Stimulated activated CD8-positive, alpha-beta memory T cell treated with anti-CD3 and anti-CD28 coated beads, Interleukin-15, amount 100 ng/mL, for 4 hours (primary cell): Measurements from ENCODE around the gene NRAP.

ENCODE experiments used
- DNase-seq, 2 donors: peaks; one replicate each; pipeline ENCODE4 v3.0.0-alpha.2; 2020; ENCODE audit warnings: low read depth in 2 of 2

The NRAP gene, protein sequence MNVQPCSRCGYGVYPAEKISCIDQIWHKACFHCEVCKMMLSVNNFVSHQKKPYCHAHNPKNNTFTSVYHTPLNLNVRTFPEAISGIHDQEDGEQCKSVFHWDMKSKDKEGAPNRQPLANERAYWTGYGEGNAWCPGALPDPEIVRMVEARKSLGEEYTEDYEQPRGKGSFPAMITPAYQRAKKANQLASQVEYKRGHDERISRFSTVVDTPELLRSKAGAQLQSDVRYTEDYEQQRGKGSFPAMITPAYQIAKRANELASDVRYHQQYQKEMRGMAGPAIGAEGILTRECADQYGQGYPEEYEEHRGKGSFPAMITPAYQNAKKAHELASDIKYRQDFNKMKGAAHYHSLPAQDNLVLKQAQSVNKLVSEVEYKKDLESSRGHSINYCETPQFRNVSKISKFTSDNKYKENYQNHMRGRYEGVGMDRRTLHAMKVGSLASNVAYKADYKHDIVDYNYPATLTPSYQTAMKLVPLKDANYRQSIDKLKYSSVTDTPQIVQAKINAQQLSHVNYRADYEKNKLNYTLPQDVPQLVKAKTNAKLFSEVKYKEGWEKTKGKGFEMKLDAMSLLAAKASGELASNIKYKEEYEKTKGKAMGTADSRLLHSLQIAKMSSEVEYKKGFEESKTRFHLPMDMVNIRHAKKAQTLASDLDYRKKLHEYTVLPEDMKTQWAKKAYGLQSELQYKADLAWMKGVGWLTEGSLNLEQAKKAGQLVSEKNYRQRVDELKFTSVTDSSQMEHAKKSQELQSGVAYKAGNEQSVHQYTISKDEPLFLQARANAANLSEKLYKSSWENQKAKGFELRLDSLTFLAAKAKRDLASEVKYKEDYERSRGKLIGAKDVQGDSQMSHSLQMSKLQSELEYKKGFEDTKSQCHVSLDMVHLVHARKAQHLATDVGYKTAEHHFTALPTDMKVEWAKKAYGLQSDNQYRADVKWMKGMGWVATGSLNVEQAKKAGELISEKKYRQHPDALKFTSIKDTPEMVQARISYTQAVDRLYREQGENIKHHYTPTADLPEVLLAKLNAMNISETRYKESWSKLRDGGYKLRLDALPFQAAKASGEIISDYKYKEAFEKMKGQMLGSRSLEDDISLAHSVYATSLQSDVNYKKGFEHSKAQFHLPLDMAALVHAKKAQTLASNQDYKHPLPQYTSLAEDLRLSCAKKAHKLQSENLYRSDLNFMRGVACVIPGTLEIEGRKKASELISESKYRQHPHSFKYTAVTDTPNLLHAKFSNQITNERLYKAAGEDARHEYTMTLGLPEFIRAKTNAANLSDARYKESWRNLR (N-terminal part only)

DNA sequence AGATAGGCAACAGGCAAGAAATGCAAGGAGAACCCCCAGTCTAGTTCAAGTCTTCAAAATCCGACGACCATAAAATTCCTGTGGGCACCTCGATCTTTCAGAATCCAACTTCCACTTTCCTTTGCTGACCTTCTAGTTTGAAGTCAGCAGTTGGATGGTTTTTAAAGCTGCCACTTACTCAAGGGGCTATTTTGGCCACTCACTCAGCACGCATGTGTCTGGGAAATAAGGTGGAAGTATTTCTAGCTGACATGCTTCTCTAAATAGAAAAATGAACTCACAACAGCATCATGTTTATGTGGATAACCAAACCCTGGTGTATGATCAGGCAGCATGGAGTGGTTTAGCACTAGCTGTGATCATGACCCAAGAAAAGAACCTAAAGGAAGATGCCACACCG, at the start of gene NRAP:
Gene NRAP (minus strand): TSS at position 134 of the 400 bp plus-strand sequence. CDS start 159 bp downstream, outside the sequence.
- no peak for DNase-seq

DNA sequence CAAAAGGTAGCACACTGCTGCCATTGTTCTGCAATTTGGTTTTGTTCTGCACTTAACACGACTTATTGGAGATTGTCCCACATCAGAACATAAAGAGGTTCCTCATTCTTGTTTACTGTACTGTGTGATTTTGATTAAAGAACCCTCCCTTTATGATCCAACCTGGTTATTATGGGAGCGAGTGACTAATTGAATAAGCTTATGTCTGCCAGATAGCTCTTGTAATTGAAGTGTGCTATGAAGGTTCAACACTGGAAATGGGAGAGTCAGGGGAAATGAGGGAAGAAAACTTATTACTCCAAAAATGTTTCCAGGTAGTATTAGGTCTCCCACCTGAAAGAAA, 49.8 kb upstream of the NRAP start:
- no peak for DNase-seq

DNA sequence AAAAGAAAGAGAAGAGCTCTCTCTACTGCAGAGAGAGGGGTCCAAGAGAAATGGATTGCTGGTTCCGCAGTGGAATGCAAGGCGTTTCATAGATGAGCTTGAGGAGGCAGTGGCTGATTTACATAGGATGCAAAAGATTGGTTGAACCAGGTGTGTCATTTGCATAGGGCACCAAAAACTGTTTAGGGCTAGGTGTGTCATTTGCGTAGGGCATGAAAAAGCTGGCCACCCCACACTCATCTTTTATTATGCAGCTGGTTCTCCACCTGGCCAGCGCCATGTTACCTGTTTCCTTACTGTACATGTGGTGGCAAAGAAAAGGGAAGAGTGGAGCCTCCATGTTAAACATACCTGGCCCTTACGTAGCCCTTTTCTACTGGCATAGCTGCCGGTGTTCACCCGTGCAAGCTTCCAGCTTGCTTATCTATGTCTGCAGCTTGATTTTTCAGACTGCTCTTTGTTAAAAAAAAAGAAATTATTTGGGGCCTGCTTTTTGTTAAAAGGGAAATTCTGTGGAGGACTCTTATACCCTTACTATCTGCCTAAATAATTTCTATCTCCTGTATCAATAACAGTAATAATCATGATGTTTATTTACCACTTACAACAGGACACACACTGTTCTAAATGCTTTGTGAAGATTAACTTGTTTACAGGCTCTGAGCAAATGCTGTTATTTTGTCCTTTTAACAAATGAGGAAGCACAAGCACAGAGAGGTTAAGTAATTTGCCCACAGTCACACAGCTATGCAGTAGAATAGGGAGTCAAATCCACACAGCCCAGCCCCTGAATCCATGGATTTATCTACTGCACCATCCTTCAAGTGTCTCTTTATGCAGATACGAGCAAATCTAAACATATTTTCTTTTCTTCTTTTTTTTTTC, 49.2 kb upstream of the NRAP start:
- no peak for DNase-seq

DNA sequence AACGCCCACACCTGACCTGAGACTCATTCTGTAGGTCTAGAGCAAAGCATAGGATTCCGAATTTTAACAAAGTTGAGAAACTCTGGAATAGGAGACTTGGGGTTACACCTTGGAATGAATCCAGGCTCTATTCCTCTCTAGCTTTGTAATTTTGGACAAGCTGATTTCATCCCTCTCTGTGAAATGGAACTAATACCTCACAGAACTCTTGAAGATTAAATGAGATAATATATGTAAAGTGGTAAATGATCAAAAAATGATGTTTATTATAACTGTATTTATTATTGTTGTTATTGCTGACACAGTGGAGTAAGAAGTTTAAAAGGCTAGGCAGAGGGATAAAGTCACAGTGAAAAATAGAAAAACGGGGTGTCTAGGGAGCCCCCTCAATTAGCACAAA, 48.2 kb upstream of the NRAP start:
- no peak for DNase-seq

DNA sequence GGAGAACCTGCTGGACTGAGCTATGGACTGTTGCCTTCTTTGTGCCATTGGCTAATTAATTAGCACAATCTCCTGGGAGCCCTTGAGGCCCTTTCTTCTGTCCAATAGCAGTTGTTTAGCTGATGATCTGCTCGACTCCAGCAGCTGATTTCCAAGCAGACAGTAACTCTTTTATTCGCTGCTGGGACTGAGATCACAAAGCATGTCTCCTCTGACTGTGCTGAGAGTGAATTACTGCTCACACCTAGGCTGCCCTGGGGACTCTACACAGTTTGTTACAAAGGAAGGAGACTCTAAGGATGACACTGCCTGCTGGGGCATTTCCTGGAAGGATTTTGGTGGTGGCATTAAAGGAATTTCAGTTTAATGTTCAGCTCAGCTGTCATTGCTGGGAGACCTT, 47.3 kb upstream of the NRAP start:
- no peak for DNase-seq

DNA sequence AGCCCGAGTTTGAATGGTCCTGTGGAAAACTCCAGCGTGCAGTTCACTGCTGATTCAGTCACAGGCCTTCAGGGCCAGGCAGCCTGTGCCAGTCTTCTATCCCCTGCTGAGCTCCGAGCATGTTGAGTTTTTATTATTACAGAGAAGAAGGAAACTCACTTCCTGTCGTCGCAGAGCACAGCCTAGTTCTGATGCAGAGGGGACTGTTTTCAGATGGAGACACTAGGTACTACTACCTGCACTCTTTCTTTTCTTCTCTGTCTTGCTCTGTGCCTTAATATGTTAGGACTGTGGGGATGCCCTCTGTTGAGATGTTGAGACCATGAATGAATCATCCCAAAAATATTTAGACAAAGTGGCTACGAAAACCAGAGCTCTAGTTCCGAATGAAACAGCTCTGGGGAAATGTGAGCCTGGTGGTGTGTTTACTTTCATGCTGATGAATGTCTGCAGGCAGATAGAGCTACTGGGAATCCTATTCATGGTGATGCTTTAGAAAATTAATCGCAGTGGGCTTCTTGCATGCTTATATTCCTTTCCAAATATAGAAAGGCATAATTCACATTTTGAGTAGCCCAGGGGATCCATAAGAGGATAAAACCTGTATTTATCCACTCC, 45.5 kb upstream of the NRAP start:
- no peak for DNase-seq

DNA sequence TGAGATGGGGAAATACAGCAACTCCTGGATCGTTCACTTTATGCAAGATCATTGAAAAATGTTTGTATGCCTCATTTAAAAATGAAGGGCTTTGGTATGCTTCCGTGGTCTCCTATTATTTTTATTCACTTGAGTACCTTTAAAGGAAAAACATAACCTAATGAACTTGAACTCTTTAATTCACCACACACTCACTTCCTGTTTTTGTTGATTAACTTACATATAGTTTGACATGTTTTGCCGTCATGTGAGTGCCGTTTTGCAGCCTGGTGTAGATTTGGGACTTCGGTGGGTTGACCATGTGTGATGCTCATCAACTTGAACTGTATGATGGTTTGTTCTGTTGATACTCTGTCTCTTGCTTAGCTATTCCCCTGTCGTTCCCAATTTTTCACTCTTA, 44.8 kb upstream of the NRAP start:
- DNase-seq, result no peak

DNA sequence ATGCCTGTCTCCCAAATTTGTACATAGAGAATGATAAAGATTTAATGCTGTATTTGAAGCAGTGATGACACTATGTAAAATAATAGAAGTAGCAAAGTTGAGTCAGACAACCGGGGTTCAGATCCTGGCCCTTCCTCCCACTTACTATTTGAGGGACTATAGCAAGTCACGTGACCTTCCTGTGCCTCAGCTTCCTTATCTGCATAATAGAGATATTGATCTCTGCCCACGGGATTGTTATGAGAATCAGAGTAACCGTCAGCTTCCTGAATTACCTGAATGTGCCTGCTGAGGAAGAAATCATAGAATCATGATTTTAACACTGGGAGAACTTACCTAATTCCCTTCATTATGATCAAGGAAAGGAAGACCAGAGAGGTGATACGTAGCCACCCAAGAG, 42.8 kb upstream of the NRAP start:
- no peak for DNase-seq

DNA sequence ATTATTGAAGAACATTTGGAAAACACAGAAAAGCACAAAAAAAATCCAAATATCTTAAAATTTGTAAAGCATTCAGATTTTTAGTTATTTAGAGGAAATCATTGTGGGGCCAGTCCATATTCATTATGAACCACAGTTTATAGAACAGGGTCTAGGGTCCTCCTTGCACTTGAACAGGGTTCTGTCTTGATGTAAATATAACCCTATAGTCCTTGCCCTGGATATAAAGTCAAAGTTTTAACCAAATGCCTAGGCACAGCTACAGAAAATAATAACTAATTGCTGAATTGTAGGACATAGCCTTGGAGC, 41.5 kb upstream of the NRAP start:
- no peak for DNase-seq

DNA sequence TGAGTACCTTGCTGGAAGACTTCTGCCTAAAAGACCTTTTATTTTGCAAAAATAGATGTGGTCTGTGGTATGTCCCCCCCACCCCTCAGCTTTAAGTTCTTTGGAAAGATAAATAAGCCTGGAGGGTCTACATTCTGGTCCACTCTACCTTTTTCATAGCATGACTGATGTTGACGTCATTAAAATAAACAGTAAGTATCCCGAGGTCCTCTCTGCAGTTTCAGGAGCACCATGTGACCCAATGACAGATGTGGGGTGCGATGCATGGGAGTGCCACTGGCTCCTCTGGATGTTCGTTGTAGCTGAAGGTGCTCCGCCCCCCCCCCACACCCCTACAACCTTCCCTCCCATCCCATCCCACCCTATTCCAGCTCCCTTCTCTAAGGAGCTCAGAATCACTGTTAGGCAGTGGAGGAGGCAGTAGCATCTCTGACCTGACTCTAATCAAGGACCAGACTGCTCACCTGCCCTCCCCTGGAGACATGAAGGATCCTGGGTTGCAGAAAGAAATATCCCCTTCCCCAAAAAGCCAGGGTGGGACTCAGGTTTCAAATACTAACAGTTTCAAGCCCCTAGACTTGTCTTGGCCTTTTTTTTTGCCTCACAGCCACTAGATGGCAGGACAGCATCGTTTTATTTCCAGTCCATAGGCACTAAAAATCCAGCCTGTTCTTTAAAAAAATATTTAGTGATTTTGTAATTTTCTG, 40.9 kb upstream of the NRAP start:
- DNase-seq, result no peak

DNA sequence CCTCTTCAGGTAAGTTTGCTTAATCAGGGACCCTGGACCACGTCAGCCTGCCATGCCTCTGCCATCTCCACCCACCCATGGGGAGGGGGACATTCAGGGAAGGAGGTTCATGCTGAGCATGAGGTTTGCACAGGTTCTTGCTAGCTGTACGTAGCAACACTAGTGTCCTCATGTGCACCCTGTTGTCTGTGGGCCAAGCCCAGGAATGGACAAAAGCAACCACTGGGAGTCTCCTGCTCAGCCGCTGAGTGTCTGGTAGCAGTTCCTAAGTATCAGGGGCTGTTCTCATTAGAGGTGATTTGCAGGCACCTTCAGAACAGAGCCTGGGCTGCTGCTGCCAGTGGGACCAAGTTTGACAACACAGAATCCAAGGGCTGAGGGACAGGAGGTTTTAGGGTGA, 33.8 kb upstream of the NRAP start:
- no peak for DNase-seq

DNA sequence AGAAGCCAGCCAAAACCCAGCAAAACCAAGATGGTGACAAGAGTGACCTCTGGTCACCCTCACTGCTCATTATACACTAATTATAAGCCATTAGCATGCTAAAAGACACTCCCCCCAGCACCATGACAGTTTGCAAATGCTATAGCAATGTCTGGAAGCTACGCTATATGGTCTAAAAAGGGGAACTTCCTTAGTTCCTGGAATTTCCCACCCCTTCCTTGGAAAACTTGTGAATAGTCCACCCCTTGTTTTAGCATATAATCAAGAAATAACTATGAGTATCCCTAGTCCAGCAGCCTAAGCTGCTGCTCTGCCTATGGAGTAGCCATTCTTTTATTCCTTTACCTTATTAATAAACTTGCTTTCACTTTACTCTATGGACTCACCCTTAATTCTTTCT, 31.9 kb upstream of the NRAP start:
- no peak for DNase-seq

DNA sequence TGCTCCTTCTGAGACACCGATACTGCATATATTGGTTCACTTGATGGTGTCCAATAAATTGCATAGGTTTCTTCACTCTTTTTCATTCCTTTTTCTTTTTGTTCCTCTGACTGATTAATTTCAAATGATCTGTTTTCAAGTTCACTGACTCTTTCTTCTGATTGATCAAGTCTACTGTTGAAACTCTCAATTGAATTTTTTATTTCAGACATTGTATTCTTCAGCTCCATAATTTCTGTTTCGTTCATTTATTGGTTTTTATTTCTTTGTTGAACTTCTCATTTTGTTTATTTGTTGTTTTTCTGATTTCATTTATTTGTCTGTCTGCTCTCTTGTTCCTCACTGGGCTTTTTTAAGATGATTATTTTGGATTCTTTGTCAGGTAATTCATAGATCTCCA, 29.5 kb upstream of the NRAP start:
- no peak for DNase-seq

DNA sequence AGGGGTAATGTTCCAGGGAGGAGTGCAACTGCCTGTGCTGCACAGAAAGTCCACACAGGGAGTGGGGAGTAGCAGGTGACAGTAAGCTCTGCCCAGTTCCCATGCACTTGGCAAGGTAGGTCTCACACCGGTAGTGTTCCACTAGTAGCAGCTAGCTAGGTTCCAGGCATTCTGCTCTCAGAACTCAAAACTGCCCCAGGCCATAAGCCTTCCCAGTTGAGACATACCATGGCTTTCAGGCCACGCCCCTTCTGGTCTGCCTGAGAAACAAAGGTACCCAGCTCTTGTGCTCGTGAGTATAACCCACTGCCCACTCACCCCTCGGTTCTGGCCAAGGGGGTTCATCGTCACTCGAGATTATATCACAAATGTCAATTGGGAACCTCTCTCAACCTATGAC, 28.4 kb upstream of the NRAP start:
- no peak for DNase-seq

DNA sequence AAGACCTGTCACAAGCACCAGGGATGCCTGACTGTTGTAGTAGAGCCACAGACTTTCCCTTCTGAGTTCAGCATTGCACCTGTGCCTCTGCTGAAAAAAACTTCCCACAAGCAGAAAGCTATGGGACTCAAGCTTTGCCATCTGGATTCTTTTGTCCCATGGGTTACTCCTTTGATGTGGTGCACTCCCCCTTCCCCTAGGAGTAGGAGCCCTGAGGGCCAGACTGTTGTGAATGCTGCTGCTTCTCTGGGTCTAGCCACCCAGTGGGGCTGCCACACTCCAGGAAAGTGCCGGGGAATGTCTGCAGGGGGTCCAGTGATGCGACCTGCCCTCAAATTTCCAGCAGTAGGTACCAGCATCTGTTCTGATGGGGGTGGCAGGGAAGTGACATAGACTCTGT, 27.5 kb upstream of the NRAP start:
- DNase-seq, result no peak

DNA sequence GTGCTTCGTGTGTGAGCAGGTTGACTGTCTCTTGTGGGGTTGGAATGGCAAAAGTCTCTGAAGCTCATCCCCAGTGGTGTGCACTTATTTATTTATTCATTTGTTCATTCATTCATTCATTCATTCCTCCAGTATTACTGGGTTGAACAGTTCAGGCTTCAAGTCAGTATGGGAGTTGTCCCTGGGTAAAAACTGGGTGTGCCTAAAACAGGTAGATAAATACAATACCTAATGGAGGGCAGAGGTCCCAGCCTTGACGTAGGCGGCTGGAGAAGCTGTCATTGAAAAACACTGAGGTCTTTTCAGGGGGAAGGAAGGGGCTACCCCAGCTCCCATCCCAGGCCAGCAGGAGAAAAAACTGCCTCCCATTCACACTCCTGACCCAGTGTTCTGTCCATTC, 26.9 kb upstream of the NRAP start:
- DNase-seq, result no peak

DNA sequence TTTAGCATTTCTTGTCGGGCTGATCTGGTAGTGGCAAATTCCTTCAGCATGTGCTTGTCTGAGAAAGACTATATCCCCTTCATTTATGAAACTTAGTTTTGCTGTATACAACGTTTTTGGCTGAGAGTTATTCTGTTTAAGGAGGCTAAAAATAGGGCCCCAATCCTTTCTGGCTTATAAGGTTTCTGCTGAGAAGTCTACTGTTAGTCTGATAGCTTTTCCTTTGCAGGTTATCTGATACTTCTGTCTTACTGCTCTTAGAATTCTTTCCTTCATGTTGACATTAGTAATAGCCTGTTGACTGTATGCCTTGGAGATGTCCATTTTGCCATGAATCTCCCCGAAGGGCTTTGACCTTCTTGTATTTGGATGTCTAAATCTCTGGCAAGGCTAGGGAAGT, 25.7 kb upstream of the NRAP start:
- no peak for DNase-seq

DNA sequence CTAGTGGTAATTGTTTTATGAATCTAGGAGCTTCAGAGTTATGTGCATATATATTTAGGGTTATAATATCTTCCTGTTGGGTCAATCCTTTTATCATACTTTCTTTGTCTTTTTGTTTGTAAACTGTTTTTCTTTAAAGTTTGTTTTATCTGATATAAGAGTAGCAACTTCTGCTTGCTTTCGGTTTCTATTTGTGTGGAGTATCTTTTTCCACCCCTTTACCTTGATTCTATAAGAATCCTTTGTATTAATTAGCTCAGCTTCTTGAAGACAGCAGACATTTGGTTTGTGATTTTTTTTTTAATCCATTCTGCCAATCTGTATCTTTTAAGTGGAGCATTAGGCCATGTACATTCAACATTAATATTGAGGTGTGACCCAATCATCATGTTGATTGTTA, 25.2 kb upstream of the NRAP start:
- no peak for DNase-seq

DNA sequence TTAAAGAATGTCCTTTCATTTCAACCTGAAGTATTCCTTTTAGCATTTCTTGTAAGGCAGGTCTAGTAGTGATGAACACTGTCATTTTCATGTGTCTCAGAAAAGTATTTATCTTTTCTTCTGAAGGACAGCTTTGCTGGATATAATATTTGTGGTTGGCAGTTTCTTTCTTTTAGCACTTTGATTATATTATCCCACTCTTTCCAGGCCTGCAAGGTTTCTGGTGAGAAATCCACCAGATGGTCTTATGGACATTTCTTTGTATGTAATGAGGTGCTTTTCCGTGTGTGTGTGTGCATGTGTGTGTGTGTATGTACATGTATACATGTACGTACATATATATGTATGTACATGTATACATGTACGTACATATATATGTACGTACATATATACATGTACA, 23.2 kb upstream of the NRAP start:
- no peak for DNase-seq

DNA sequence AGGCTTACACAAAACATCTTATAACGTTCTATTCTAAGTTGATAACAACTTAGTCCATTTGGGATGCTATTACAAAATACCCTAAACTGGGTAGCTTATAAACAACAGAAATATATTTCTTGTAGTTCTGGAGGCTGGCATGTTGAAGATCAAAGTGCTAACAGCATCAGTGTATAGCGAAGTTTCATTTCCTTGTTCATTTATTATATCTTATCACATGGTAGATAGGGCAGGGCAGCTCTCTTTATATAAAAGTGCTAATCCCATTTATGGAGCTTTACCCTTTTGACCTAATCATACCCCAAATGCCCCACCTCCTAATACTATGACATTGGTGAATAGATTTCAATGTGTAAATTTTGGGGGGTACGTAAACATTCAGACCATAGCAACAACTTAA, 22.2 kb upstream of the NRAP start:
- DNase-seq, result no peak

DNA sequence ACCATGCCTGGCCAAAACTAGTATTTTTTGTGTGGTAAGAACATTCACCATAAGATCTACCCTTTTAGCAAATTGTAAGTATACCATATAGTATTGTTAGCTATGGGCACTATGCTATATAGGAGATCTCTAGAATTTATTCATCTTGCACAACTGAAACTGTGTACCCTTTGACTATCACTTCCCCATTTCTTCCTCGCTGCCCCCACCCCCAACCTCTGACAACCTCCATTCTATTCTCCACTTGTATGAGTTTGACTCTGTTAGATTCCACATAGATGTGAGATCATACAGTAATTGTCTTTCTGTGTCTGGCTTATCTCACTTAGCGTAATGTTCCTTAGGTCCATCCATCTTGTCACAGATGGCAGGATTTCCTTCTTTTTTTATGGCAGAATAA, 19.5 kb upstream of the NRAP start:
- DNase-seq, result no peak
